ENCODE measurements around the gene C10orf105. TPM values are rescaled to one million over a fixed set of nuclear protein-coding genes. Genes with fewer than 3 reads are reported as not detected.

The C10orf105 gene
- total and polyA plus RNA-seq, 8 donors = 0.17 to 1.0 (median 0.57) TPM

GRCh38 chr10:71692598-71693306 is 26.8 kb downstream of the C10orf105 start:
- Histone ChIP-seq H3K9me3 (no peaks in the 10 kb centered on the region), H3K4me1 (peaks cover 4 to 52% of the 10 kb centered on the region in 2 donors), H3K27me3 (no peaks in the 10 kb centered on the region), H3K4me3 (no peak overlapping the region), H3K27ac (peak overlapping the region in 1 of 2 donors; percentile 90), H3K36me3 (no peaks in the 10 kb centered on the region)
- TF ChIP-seq, protein P1, sequence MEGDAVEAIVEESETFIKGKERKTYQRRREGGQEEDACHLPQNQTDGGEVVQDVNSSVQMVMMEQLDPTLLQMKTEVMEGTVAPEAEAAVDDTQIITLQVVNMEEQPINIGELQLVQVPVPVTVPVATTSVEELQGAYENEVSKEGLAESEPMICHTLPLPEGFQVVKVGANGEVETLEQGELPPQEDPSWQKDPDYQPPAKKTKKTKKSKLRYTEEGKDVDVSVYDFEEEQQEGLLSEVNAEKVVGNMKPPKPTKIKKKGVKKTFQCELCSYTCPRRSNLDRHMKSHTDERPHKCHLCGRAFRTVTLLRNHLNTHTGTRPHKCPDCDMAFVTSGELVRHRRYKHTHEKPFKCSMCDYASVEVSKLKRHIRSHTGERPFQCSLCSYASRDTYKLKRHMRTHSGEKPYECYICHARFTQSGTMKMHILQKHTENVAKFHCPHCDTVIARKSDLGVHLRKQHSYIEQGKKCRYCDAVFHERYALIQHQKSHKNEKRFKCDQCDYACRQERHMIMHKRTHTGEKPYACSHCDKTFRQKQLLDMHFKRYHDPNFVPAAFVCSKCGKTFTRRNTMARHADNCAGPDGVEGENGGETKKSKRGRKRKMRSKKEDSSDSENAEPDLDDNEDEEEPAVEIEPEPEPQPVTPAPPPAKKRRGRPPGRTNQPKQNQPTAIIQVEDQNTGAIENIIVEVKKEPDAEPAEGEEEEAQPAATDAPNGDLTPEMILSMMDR (IDR thresholded peaks at IDR 0.05) = no peak
- DNase-seq = no peak
- ATAC-seq = no peak
- intact Hi-C loops (cut with DNase I) = loop anchor here in 1 of 2 donors (10.0 kb wide), 1 partner anchor 298 kb away; the partner anchor contains the start of gene CDH23

DNA sequence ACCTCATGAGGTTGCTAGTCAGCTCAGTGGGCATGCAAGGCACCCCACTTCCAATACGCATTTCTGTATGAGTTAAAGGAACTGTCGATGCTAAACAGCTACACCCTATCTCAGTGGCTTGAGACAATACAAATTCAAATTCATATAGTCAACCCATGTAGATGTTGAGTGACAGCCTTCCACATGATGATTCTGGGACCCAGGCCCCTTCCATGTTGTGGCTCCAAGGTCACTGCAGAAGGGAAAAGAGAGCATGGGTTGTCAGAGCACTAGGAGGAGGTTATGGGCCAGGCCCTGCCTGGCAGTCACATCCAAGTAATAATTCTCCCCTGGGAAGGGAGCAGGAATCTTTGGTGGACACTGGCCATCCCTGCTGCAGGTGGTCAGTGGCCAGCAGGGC is 28.2 kb downstream of the C10orf105 start:
- TF ChIP-seq, protein P1 (IDR thresholded peaks at IDR 0.05) = no peak
- intact Hi-C loops (cut with DNase I) = loop anchor here in 1 of 2 donors (10.0 kb wide), 1 partner anchor 297 kb away; the partner anchor contains the start of gene CDH23
- DNase-seq = no peak
- Histone ChIP-seq H3K36me3 (no peaks in the 10 kb centered on the region), H3K9me3 (no peaks in the 10 kb centered on the region), H3K4me3 (no peak overlapping the region), H3K4me1 (peaks cover 4 to 39% of the 10 kb centered on the region in 2 donors), H3K27ac (no peak overlapping the region), H3K27me3 (no peaks in the 10 kb centered on the region)
- ATAC-seq = no peak

GRCh38 chr10:71690094-71690720 is 29.4 kb downstream of the C10orf105 start:
- DNase-seq = peak in 1 of 4 donors; percentile 55
- H3K27me3 ChIP-seq = no peaks in the 10 kb centered on the region
- no peak for ATAC-seq
- H3K4me1 ChIP-seq = peaks cover 1 to 27% of the 10 kb centered on the region in 2 donors
- H3K4me3 ChIP-seq = no peak overlapping the region
- H3K36me3 ChIP-seq = no peaks in the 10 kb centered on the region
- intact Hi-C loops (cut with DNase I) = loop anchor here in 1 of 2 donors (10.0 kb wide), 1 partner anchor 295 kb away; the partner anchor contains the start of gene CDH23
- TF ChIP-seq, protein P1 (IDR thresholded peaks at IDR 0.05) = no peak
- no peak overlapping the region for H3K27ac ChIP-seq
- H3K9me3 ChIP-seq = no peaks in the 10 kb centered on the region

DNA sequence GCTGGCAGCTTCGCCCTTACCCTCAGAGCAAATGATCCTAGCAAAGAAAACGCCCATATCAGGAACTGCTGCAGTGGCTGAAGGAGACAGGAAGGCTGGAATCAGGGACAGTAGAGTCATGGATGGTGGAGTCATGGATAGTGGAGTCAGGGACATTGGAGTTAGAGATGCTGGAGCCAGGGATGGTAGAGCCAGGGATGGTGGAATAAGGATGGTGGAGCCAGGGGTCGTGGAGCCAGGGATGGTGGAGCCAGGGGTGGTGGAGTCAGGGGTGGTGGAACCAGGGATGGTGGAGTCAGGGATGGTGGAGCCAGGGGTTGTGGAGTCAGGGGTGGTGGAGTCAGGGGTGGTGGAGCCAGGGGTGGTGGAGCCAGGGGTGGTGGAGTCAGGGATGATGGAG is 31.3 kb downstream of the C10orf105 start:
- DNase-seq (no peak), ATAC-seq (no peak)
- Histone ChIP-seq H3K27ac (no peak overlapping the region), H3K36me3 (no peaks in the 10 kb centered on the region), H3K27me3 (no peaks in the 10 kb centered on the region), H3K9me3 (no peaks in the 10 kb centered on the region), H3K4me1 (peaks cover 0 to 14% of the 10 kb centered on the region in 2 donors), H3K4me3 (no peak overlapping the region)
- intact Hi-C loops (cut with DNase I) = no loop called here
- TF ChIP-seq, protein P1 (IDR thresholded peaks at IDR 0.05) = no peak

DNA sequence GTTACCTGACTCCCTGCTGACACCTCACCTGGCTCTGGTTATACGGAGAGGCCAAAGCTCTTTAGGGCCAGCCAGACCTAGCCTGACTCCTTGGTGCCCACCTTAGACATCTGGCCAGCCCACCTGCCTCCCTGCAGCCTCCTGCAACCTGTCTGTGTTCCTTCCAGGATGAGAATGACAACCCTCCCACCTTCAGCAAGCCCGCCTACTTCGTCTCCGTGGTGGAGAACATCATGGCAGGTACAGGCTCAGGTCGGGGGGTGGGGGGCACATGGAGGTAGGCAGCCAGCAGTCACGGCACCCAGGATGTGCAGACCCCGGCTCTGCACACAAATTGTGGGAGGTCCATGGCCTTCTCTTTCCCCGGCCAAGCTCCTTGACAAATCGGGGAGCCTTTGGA is 32.1 kb downstream of the C10orf105 start:
- peaks cover 0 to 6% of the 10 kb centered on the region in 2 donors for H3K4me1 ChIP-seq
- DNase-seq = no peak
- H3K4me3 ChIP-seq = no peak overlapping the region
- no peaks in the 10 kb centered on the region for H3K9me3 ChIP-seq
- no peak overlapping the region for H3K27ac ChIP-seq
- ATAC-seq = no peak
- H3K27me3 ChIP-seq = no peaks in the 10 kb centered on the region
- no peaks in the 10 kb centered on the region for H3K36me3 ChIP-seq
- intact Hi-C loops (cut with DNase I) = no loop called here
- TF ChIP-seq, protein P1 (IDR thresholded peaks at IDR 0.05) = no peak
